Thymus (tissue), 11 donors: ENCODE data around the gene TMEM179B. TPM values are rescaled to one million over a fixed set of nuclear protein-coding genes. Genes with fewer than 3 reads are reported as not detected.

Experiments used
- DNase-seq, 9 donors: peaks; one replicate each; pipeline ENCODE4 v3.0.0-alpha.2; 2013; ENCODE audit warnings: low spot score in 9 of 9, low read depth in 6 of 9, missing footprints in 1 of 9
- H3K27ac ChIP-seq, 2 donors: one replicate each; pipeline ENCODE4 v1.5.1; 2013; ENCODE audit warnings: control low read depth in 1 of 2, low read depth in 1 of 2, low read length in 1 of 2, mild to moderate bottlenecking in 1 of 2, moderate library complexity in 1 of 2
- H3K27me3 ChIP-seq, 2 donors: one replicate each; pipeline ENCODE4 v1.5.1; 2013; ENCODE audit warnings: low read length in 1 of 2; ENCODE audit not compliant: control insufficient read depth in 2 of 2, insufficient read depth in 1 of 2
- H3K36me3 ChIP-seq, 2 donors: one replicate each; pipeline ENCODE4 v1.5.1; 2013; ENCODE audit warnings: low read length in 1 of 2, mild to moderate bottlenecking in 1 of 2, moderate library complexity in 1 of 2; ENCODE audit not compliant: control insufficient read depth in 2 of 2, insufficient read depth in 2 of 2
- H3K4me1 ChIP-seq, 2 donors: one replicate each; pipeline ENCODE4 v1.5.1; 2013; ENCODE audit warnings: low read length in 2 of 2; ENCODE audit not compliant: control insufficient read depth in 2 of 2, insufficient read depth in 2 of 2
- H3K4me3 ChIP-seq, 2 donors: one replicate each; pipeline ENCODE4 v1.5.1; 2013; ENCODE audit warnings: low read length in 2 of 2, control low read depth in 1 of 2, mild to moderate bottlenecking in 1 of 2
- H3K9me3 ChIP-seq, 2 donors: one replicate each; pipeline ENCODE4 v1.5.1; 2013; ENCODE audit warnings: low read length in 1 of 2, mild to moderate bottlenecking in 1 of 2; ENCODE audit not compliant: control insufficient read depth in 2 of 2, insufficient read depth in 1 of 2
- WGBS: extraction: QIAGEN DNeasy Blood & Tissue Kit; methylation state at CpG from one replicate; pipeline ENCODE4 v1.1.7; 2013; 5-methylcytosine and 5-hydroxymethylcytosine counted together
- polyA plus RNA-seq: library from polyadenylated mRNA; stranded (reverse); fragments of 200-250 nt; gene quantifications from one replicate; pipeline ENCODE4 v1.2.3, GENCODE V29; 2013
- total RNA-seq: library from RNA; stranded (reverse); fragments of 120-200 nt; gene quantifications from one replicate; pipeline ENCODE4 v1.2.4, GENCODE V29; 2013
- donor health status: healthy.

Gene TMEM179B
- total and polyA plus RNA-seq, 2 donors = 36.5 to 58.2 TPM

GRCh38 chr11:62799486-62799885 is 12.3 kb downstream of the TMEM179B start:
- Histone ChIP-seq H3K4me3 (no peak overlapping the region), H3K9me3 (no peaks in the 10 kb centered on the region), H3K27ac (no peak overlapping the region), H3K36me3 (peaks cover 86 to 94% of the 10 kb centered on the region in 2 donors), H3K27me3 (no peaks in the 10 kb centered on the region), H3K4me1 (peaks cover 8 to 9% of the 10 kb centered on the region in 2 donors)
- no peak for DNase-seq
- 98% methylated on average over 10 of the region's 10 CpGs for WGBS

- no peaks in the 10 kb centered on the region for H3K27me3 ChIP-seq
- no peak for DNase-seq
- H3K36me3 ChIP-seq = peaks cover 70 to 79% of the 10 kb centered on the region in 2 donors
- 97% methylated on average over 4 of the region's 4 CpGs for WGBS
- H3K27ac ChIP-seq = no peak overlapping the region
- peaks cover 8 to 15% of the 10 kb centered on the region in 2 donors for H3K4me1 ChIP-seq
- no peaks in the 10 kb centered on the region for H3K9me3 ChIP-seq
- no peak overlapping the region for H3K4me3 ChIP-seq
Observed at GRCh38 chr11:62801071-62801470, 13.9 kb downstream of the TMEM179B start.

- Histone ChIP-seq H3K36me3 (peaks cover 42 to 45% of the 10 kb centered on the region in 2 donors), H3K4me3 (peak overlapping the region; percentile 80 to 89), H3K27me3 (no peaks in the 10 kb centered on the region), H3K4me1 (peaks cover 8 to 22% of the 10 kb centered on the region in 2 donors), H3K9me3 (peaks cover 0 to 3% of the 10 kb centered on the region in 2 donors), H3K27ac (peak overlapping the region; percentile 80 to 94)
- peak in 1 of 9 donors; percentile 24 for DNase-seq
- 9% methylated on average over 14 of the region's 14 CpGs for WGBS
Observed at GRCh38 chr11:62804310-62805075, 17.3 kb downstream of the TMEM179B start.

- Histone ChIP-seq H3K4me1 (peaks cover 8 to 22% of the 10 kb centered on the region in 2 donors), H3K27ac (peak within 1 kb of the TSS; percentile 88 to 94), H3K27me3 (no peaks in the 10 kb centered on the region), H3K4me3 (peak within 1 kb of the TSS; percentile 80 to 89), H3K36me3 (peaks cover 34 to 37% of the 10 kb centered on the region in 2 donors), H3K9me3 (peaks cover 0 to 3% of the 10 kb centered on the region in 2 donors)
- under 1% methylated on average over 77 of the region's 77 CpGs for WGBS
- peak; percentile 83 to 99 (median 95) for DNase-seq
Observed at GRCh38 chr11:62805076-62805892, 18.1 kb downstream of the TMEM179B start, which contains the start of gene NXF1. NXF1 (minus strand) TSS chr11:62805440; CDS start chr11:62805356, 84 bp downstream.

GRCh38 chr11:62805961-62806441 is 18.8 kb downstream of the TMEM179B start:
- Histone ChIP-seq H3K4me3 (peak overlapping the region; percentile 80 to 89), H3K27me3 (no peaks in the 10 kb centered on the region), H3K9me3 (peaks cover 0 to 3% of the 10 kb centered on the region in 2 donors), H3K27ac (peak overlapping the region; percentile 84 to 88), H3K36me3 (peaks cover 27 to 30% of the 10 kb centered on the region in 2 donors), H3K4me1 (peaks cover 8 to 22% of the 10 kb centered on the region in 2 donors)
- WGBS = 40% methylated on average over 12 of the region's 12 CpGs
- DNase-seq = no peak

- Histone ChIP-seq H3K27me3 (no peaks in the 10 kb centered on the region), H3K27ac (peak overlapping the region; percentile 10 to 88), H3K4me1 (peaks cover 8 to 22% of the 10 kb centered on the region in 2 donors), H3K4me3 (no peak overlapping the region), H3K9me3 (peaks cover 0 to 3% of the 10 kb centered on the region in 2 donors), H3K36me3 (peaks cover 21 to 23% of the 10 kb centered on the region in 2 donors)
- 96% methylated on average over 5 of the region's 5 CpGs for WGBS
- DNase-seq = peak in 1 of 9 donors; percentile 10
Observed at GRCh38 chr11:62806611-62807121, 19.5 kb downstream of the TMEM179B start.

- Histone ChIP-seq H3K9me3 (peaks cover 0 to 3% of the 10 kb centered on the region in 2 donors), H3K27me3 (no peaks in the 10 kb centered on the region), H3K4me3 (no peak overlapping the region), H3K4me1 (peaks cover 0 to 11% of the 10 kb centered on the region in 2 donors), H3K27ac (no peak overlapping the region), H3K36me3 (peaks cover 5% of the 10 kb centered on the region in 2 donors)
- WGBS = 50% methylated on average over 1 of the region's 1 CpG
- no peak for DNase-seq
Observed at GRCh38 chr11:62810748-62811147, 23.5 kb downstream of the TMEM179B start.

GRCh38 chr11:62811659-62812058 is 24.5 kb downstream of the TMEM179B start:
- Histone ChIP-seq H3K27me3 (no peaks in the 10 kb centered on the region), H3K36me3 (peaks cover 5 to 13% of the 10 kb centered on the region in 2 donors), H3K27ac (no peak overlapping the region), H3K4me3 (no peak overlapping the region), H3K9me3 (peaks cover 0 to 3% of the 10 kb centered on the region in 2 donors), H3K4me1 (peaks cover 0 to 2% of the 10 kb centered on the region in 2 donors)
- no peak for DNase-seq
- 99% methylated on average over 2 of the region's 2 CpGs for WGBS
